AG04450 (cell line): Measurements from ENCODE around the gene PISD. TPM values are rescaled to one million over a fixed set of nuclear protein-coding genes. Genes with fewer than 3 reads are reported as not detected.
A peak's percentile ranks its signal among the peaks of the same experiment; 100 is the strongest.

Experiments
- CTCF ChIA-PET: fragments of 300-600, 350-600 bp; formaldehyde crosslinking; extraction: SDS; loops from one replicate; lab custom pipeline; 2022; ENCODE audit warnings: antibody characterized with exemption, inconsistent platforms; lab: Charles Lee
- POLR2A ChIA-PET: fragments of 350-600 bp; formaldehyde crosslinking; extraction: SDS; loops from one replicate; lab custom pipeline; 2021; ENCODE audit warnings: antibody characterized with exemption, inconsistent platforms; lab: Yijun Ruan, JAX
- DNase-seq: peaks from one replicate; pipeline ENCODE4 v3.0.0-alpha.2; 2011; ENCODE audit warnings: low read depth, low spot score
- H3K27ac ChIP-seq: one replicate; pipeline ENCODE4 v1.5.1; 2012; ENCODE audit warnings: low read depth, low read length, control low read depth
- H3K27me3 ChIP-seq: one replicate; pipeline ENCODE4 v1.6.0; 2012; ENCODE audit warnings: low read length; ENCODE audit not compliant: control insufficient read depth, insufficient read depth
- H3K4me3 ChIP-seq: 2 replicates; pipeline ENCODE4 v1.5.1; 2011; ENCODE audit warnings: mild to moderate bottlenecking, low read depth, low read length, control low read depth
- H3K9me3 ChIP-seq: 2 replicates; pipeline ENCODE4 v1.5.1; 2012; ENCODE audit warnings: low read length; ENCODE audit not compliant: control insufficient read depth, insufficient read depth
- polyA plus RNA-seq: library from polyadenylated mRNA; depleted of rRNA; stranded (reverse); fragments of >200 nt; gene quantifications from 2 replicates; pipeline ENCODE4 v1.2.3, GENCODE V29; 2011
- TF ChIP-seq, protein P1 (sequence below): IDR thresholded peaks from 2 replicates; pipeline ENCODE4 v1.5.1; 2011; ENCODE audit warnings: low read depth, low read length, control low read depth, inconsistent platforms

The PISD gene
- polyA plus RNA-seq, 1 experiment: 21.6 TPM

DNA sequence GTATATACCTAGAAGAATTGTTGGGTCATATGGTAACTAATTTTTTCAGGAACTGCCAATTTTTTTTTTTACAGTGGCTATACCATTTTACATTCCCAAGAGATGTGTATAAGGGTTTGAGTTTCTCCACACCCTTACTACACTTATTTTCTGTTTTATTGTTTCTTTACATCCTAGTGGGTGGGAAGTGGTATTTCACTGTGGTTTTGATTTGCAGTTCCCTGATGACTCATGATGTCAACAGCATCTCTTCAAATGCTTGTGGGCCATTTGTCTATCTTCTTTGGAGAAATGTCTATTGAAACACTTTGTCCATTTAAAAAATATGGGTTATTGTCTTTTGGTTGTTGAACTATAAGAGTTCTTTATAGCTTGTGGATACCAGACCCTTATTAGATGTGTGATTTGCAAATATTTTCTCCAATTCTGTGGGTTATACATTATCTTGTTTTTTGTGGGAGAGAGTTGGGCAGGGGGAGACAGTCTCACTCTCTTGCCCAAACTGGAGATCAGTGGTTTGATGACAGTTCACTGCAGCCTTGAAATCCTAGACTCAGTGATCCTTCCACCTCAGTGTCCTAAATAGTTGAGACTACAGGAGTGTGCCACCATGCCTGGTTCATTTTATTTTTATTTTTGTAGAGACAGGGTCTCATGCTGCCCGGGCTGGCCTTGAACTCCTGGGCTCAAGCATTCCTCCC lies 30.3 kb upstream of the PISD start:
- Histone ChIP-seq H3K27me3 (no peaks in the 10 kb centered on the region), H3K9me3 (no peaks in the 10 kb centered on the region), H3K27ac (no peak overlapping the region), H3K4me3 (no peak overlapping the region)
- POLR2A ChIA-PET: no interaction called here
- TF ChIP-seq, protein P1, sequence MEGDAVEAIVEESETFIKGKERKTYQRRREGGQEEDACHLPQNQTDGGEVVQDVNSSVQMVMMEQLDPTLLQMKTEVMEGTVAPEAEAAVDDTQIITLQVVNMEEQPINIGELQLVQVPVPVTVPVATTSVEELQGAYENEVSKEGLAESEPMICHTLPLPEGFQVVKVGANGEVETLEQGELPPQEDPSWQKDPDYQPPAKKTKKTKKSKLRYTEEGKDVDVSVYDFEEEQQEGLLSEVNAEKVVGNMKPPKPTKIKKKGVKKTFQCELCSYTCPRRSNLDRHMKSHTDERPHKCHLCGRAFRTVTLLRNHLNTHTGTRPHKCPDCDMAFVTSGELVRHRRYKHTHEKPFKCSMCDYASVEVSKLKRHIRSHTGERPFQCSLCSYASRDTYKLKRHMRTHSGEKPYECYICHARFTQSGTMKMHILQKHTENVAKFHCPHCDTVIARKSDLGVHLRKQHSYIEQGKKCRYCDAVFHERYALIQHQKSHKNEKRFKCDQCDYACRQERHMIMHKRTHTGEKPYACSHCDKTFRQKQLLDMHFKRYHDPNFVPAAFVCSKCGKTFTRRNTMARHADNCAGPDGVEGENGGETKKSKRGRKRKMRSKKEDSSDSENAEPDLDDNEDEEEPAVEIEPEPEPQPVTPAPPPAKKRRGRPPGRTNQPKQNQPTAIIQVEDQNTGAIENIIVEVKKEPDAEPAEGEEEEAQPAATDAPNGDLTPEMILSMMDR: no peak
- peak; percentile 8 for DNase-seq
- CTCF ChIA-PET: interaction anchor here (1.3 kb wide), 1 partner anchor 27 kb away, joined by 6 read pairs; no protein-coding TSS in a partner anchor

DNA sequence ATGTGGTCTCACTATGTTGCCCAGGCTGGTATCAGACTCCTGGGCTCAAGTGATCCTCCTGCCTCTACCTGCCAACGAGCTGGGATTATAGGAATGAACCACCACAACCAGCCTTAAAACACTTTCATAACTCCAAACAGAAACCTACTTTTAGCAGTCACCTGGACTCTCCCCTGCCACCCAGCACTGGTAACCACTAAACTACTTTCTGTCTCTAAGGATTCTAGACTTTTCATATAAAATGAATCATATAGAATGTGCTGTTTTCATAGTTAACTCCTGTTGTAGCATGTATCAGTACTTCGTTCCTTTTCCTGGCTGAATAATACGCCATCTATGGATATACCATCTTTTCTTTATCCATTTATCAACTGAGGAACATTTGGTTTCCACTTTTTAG lies 29.4 kb upstream of the PISD start:
- no peak overlapping the region for H3K27ac ChIP-seq
- ChIA-PET CTCF (interaction anchor here (0.7 kb wide), 1 partner anchor 54 kb away, joined by 3 read pairs; no protein-coding TSS in a partner anchor), POLR2A (no interaction called here)
- TF ChIP-seq, protein P1: no peak
- no peak overlapping the region for H3K4me3 ChIP-seq
- H3K9me3 ChIP-seq: no peaks in the 10 kb centered on the region
- H3K27me3 ChIP-seq: no peaks in the 10 kb centered on the region
- no peak for DNase-seq

DNA sequence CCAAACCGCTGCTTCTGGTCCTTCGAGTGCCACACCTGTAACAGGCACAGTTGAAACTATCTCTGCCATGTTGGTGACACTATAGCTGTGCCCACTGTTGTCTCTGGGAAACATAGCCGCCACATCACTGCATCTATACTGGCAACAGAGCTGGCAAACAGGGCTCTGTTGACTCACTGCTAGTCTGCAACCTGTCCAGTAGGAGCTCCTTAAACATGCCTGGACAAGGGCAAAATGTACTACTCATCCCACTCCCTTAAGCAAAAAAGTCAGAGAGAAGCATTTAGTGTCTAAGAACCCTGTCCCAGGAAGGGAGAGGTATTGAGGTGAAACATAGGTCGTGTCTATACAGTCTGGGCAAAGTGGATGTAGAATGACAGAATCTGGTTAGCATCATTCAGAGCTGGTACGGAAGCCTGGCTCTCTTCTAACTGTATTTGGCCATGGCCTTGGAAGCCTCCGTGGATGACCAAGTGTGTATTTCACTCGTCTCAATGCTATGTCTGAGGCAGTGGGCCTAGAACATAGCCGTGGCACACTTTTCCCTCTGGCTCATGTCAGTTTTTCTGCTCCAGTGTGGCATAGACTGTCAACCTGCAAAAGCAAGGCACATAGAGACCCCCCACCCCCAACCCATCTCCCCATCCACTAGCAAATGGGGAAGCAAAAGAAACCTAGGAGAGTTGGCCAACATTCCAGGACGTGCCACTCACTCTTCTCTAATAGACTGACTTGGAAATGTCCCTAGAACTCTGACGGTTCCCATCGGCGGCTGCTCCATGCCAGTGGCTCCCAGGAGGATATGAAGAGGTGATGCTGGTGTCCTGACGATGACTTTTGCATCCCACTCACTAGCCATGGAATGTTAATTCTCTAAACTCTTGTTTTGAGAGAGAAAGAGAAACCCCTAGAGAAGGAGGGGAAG lies 21.4 kb upstream of the PISD start:
- Histone ChIP-seq H3K27me3 (no peaks in the 10 kb centered on the region), H3K9me3 (no peaks in the 10 kb centered on the region), H3K4me3 (no peak overlapping the region), H3K27ac (peak overlapping the region; percentile 47)
- DNase-seq: no peak
- TF ChIP-seq, protein P1: no peak
- POLR2A ChIA-PET: no interaction called here
- CTCF ChIA-PET: interaction anchor here (0.8 to 2.1 kb wide), 2 partner anchors 17 to 278 kb away, joined by 3 to 11 read pairs; no protein-coding TSS in a partner anchor

DNA sequence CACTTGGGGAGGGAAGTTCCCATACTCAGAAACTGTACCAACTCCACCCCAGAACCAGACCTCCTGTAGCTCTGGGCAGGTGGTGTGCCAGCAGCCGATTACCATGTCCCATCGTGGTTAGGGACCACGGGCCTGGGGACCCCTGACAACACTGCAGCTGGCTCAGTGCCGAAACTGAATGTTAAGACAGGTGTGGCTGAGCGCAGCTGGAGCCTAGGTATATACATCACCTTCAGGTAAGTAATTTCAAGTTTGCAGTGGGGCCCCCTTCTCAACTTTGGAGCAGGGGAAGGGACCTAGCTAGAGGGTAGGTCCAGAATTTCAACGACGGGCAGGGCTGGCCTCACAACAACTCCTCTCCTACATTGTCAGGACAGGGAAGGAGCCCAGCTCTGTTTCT lies 20.7 kb upstream of the PISD start:
- ChIA-PET CTCF (interaction anchor here (0.5 to 2.1 kb wide), 3 partner anchors 15 to 279 kb away, joined by 3 to 11 read pairs (median 3); no protein-coding TSS in a partner anchor), POLR2A (no interaction called here)
- Histone ChIP-seq H3K9me3 (no peaks in the 10 kb centered on the region), H3K4me3 (no peak overlapping the region), H3K27me3 (no peaks in the 10 kb centered on the region), H3K27ac (peak overlapping the region; percentile 63)
- DNase-seq: no peak
- TF ChIP-seq, protein P1: no peak
